ENCODE measurements around the gene CFAP77.
"Not testable (repeated sequence)": the region's sequence is repeated elsewhere in the genome, so short reads cannot be mapped to it uniquely, and the experiment has no call there.

The CFAP77 gene

DNA sequence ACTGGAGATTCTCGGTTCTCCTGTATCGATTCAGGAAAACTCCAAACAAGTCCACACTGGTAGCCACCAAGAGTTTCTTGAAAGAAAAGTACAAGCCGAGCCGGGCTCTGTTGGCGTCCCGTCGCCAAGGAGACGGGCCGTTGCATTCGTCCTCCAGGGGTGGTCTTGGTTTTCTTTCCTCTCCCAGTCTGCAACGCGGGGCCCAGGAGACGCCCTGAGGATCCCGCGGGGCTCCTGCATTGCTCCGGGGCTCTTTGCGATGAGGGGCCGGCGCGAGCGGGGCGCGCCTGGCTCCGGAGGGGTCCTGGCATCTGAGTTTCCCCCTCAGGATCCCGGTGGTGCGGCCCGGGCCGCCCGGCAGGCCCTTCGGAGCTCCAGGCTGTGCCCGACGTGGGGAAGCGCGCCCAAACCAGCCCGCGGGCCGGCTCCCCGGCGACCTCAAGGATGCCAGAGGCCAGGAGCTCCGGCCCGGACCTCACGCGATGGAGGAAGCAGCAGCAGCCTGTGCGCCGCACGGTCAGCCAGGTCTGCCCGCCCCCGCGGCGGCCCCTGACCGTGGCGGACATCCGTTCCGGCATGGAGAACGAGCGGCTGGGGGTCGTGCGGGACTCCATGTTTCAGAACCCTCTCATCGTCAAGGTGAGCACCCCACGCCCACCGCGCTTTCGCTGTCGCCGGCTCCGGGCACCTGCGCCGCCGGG, at the start of gene CFAP77:
TSS of gene CFAP77 (plus strand) at position 384 of the 701 bp plus-strand sequence. CDS start at position 445, 61 bp downstream.
- DNase-seq = peak; percentile 27 to 33

DNA sequence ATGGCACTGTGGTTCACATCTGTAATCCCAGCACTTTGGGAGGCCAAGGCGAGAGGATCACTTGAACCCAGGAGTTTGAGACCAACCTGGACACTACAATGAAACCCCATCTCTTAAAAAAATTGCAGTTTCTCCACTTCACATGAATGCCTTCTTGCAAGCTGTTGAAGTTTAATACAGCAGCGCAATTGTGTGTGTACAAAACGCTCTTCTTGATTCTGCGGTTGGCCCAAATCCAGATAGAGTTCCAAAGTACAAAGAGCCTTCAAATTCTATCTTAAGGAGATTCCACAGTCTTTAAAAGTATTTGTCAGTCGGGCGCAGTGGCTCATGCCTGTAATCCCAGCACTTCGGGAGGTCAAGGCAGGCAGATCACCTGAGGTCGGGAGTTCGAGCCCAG, 45.9 kb upstream of the CFAP77 start:
- DNase-seq = no peak

DNA sequence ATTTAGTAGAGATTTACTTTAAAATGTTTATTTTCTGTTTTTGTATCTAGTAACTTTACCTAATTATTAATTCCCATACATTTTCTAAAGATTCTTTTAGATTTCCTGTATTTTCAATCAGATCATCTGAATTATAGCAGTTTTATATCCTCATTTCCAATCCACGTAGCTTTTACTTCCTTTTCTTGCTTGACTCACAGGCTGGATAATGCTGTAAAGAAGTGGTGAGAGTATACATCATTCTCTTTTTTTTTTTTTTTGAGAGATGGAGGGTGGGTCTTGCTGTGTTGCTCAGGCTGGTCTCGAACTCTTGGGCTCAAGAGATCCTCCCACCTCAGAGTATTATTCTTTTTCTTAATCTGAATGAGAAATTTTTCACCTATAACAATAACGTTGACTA, 44.0 kb upstream of the CFAP77 start:
- DNase-seq = no peak

DNA sequence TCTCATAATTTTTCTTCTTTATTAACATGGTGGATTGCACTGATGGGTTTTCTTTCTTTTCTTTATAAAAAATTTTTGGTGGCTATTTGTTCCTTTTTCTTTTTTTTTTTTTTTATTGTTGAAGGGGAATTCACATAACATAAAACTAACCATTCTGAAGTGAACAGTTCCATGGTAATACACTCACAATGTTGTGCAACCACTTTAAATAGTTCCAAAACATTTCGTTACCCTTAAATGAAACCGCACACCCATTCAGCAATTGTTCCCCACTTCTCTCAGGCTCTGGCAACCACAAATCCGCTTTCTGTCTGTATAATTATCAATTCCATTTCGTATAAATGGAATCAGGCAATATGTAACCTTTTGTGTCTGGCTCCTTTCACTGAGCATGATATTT, 43.5 kb upstream of the CFAP77 start:
- DNase-seq = no peak

DNA sequence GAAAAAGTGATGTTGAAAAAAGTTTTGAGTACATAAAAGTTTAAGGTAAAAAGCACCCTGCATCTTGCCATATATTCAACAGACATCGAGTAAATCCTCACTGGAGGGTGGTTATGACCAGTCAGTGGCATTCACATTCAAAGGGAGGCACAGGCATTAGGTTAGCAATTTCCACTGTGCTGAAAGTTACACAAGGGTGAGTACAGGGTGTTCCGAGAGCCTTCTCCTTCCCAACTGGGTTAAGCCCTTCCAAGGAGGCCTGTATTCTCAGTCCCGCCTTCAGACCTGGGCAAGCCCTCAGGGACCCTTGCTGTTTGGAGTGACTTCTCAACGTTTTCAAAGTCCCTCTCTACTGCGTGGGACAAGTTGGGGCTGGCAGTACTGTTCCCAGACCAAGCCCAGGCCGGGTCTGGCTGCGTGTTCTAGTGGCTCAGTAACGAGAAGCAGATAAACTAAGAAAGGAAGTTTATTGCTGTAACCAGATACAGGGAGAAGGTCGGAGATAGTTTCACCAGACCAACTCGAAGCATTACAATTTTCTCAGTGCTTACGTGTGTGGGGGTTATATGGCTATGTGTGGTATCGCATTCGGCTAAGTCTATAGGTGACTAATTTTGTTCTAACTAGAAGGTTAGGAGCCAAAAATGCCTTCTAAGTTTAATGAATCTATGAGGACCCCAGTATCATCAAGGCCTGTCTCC, 42.2 kb upstream of the CFAP77 start:
- no peak for DNase-seq

DNA sequence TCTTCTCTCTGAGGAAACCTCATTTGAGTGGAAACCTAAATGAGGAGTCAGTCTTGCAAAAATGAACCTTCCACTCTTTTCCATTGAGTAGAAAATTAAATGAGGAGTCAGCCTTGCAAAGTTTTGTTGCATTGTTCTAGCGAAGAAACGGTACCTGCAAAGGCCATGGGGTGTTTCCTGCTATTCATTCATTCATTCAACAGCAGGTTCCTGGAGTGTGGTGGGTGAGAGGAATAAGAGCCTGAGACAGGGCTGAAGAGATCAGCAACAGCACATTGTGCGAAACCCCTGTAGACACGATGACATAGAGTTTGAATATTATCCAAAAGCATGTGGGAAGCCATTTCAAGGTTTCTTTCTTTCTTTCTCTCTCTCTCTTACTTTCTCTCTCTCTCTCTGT, 40.6 kb upstream of the CFAP77 start:
- DNase-seq = no peak

DNA sequence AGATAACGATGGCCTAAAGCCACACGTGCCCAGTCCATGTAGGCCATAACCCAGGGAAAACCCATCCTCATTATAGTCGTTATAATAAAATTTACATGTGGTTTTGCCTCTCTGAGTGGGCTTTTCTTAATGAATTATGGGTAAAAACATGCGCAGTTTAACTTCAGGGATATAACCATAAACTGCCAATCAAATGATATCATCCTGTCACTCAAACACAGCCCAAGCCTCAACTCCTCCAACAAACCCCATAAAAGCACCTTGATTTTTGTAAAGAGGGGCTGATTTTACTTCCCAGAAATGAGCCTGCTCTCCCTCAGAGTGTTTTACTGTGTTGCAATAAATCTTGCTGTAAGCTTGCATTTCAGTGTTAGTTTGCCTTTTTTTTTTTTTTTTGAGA, 39.4 kb upstream of the CFAP77 start:
- DNase-seq = no peak

DNA sequence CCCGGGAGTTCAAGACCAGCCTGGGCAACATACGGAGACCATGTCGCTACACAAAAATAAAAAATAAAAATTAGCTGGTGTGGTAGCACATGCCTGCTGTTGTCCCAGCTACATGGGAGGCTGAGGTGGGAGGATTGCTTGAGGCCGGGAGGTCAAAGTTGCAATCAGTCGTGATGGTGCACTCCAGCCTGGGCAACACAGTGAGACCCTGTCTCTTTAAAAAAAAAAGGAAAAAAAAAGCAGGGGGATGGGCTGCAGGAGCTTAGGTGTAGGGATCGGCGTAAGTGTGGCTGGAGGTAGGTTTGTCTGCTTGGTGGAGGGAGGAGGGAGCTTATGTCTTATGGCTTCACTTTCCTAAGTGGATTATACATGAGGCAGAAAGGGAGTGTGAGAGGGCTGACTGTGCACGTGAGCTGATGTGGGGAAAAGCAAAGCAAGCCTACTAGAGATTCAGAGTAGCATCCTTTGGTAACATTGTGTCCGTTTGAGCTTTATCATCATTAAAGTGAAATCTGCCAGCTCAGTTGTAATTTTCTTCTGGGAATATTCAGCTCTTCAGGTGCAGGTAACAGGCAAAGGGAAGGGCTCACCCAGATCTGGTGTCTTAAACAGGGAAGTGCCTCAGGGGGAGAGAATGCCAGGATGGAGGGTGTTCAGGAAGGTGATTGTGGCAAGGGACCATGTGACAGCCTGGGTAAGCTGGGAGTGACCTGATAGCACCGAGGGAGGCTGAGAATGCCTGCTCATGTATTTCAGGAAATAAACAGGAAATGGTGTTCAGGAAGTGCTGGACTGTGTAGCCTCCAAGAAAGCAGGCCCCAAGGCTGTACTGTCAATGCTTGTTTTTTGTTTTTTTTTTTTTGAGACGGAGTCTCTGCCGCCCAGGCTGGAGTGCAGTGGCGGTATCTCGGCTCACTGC, 37.6 kb upstream of the CFAP77 start:
- DNase-seq = no peak

DNA sequence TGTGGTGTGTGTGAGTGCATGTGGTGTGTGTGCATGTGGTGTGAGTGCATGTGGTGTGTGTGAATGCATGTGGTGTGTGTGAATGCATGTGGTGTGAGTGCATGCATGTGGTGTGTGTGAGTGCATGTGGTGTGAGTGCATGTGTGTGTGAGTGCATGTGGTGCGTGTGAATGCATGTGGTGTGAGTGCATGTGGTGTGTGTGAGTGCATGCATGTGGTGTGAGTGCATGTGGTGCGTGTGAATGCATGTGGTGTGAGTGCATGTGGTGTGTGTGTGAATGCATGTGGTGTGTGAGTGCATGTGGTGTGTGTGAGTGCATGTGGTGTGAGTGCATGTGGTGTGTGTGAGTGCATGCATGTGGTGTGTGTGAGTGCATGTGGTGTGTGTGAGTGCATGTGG, 32.2 kb upstream of the CFAP77 start:
- DNase-seq = not testable (repeated sequence)

DNA sequence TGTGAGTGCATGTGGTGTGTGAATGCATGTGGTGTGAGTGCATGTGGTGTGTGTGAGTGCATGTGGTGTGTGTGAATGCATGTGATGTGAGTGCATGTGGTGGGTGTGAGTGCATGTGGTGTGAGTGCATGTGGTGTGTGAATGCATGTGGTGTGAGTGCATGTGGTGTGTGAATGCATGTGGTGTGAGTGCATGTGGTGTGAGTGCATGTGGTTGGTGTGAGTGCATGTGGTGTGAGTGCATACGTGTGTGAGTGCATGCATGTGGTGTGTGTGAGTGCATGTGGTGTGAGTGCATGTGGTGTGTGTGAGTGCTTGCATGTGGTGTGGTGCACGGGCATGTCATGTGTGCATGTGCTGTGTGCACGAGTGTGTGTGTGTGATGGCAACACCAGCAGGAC, 31.6 kb upstream of the CFAP77 start:
- not testable (repeated sequence) for DNase-seq

DNA sequence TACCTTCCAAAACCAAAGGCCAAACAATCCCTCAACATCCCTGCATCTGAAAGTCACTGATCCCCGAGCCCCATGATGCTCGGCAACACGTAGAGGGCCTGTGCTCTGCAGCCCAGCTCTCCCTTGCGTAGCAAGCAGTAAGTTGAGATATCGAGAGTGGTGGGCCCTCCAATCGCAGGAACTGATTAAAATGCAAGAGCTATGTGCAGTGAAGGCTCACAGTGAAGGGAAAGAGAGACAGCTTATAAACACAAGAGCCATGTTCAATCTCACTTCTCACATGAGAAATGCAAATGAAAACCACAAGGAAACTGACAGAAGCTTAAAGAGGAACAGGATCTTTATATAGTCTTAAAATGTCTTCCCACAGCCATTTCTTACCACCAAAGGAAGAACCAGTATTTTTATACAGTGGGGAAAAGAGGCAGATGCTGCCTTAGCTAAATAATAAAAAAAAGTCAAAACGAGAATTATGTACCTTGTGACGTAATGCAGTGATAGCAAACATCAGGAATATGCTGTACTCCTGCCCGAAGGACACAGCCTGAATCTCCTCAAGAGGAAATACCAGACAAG, 28.0 kb upstream of the CFAP77 start:
- no peak for DNase-seq

DNA sequence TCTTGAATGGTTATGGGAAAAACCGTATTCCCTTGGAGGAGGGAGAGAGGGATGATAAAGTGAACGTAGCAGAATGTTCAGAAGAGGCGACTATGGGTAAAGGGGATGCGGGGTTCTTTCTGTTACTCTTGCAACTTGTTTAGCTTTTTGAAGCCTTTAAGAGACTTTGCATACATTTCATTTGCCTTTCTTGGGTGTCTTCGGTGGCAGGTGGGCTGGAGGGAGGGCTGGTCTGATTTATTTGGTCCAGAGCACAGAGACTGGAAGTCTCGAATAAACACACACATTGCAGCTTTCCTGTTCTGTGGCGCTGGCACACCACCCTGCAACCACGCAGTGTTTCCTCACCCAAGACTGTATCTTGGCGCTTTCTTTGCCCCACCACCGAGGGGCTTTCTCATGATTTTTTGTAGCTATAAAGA, 26.5 kb upstream of the CFAP77 start:
- no peak for DNase-seq

DNA sequence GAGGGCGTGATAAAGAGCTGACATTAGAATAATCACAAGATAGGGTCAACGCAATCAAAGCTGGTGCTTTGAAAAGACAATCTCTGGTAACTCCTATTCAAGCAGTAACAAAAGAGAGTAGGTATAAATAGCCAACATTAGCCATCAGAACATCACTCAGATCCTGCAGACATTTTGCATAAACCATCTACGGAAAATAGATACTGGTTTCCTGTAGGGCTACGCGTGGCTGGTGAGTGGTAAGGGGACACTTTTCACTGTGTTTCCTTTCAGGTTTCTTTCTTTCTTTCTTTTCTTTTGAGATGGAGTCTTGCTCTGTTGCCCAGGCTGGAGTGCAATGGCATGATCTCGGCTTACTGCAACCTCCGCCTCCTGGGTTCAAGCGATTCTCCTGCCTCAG, 25.6 kb upstream of the CFAP77 start:
- no peak for DNase-seq

DNA sequence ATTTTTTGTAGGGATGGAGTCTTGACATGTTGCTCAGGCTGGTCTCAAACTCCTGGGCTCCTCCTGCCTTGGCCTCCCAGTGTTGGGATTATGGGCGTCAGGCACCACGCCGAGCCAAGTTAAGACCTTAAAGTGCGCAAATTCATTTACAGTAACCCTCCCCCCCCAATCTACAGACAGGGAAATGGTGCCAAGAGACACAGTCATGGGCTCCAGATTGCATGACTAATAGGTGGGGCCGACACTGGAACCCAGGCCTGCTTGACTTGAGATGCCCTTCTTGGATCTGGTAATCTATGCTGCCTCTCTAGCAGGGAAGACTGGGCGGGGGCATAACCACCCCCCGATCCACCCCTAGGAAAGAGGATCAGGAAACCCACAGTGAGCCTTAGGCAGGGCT, 22.9 kb upstream of the CFAP77 start:
- no peak for DNase-seq

DNA sequence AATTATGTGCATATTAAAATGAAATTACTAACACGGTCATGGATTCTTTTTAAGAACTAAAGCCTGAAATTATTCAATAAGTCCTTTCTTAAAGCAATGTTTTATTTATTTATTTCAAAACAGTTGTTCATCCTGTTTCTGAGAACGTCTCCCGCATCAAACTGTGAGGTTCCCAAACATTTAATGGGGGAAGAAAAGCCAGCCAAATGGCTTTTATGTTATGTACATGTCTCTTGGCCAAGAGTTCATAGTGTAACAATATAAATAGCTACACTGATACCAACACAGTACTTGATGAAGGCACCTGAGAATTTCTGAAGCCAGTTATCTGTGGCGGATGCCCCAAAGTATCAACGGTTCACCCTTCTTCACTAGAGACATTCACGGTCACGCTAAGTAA, 19.0 kb upstream of the CFAP77 start:
- no peak for DNase-seq

DNA sequence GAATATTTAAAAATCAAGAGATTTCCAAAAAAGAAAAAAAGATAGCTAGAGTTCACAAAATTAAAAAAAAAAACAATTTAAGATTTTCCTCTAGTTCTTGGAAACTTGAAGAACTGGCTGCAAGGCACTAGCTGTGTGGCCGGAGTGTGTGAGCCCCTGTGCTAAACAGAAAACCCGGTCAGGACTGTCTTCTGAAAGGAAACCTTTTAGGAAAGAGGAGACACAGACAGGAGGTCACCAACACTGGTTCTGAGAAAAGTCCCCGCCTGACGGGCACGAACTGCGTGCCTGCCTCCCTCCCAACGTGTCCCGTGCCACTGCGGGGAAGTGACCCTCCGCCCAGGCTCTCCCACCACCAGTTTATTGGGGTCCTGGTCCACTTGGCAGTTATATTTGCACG, 18.6 kb upstream of the CFAP77 start:
- no peak for DNase-seq

DNA sequence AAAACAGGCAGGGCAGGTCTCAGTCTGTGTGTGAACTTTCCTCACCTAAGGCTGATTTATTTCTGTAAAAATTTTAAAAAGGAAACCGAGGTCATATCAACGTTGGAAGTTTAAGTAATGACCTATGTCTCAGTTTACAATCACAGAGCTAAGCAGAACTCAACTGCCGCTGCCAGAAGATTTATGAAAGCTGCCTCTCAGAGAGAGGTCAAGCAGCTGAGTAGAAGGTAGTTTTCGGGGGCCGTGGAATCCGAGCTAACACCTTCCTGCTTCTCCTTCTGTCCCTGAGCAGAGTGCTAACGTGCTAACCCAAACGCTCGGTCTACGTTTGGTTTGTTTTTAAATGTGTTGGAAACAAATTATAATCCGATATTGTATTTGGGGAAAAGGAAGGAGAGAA, 14.5 kb upstream of the CFAP77 start:
- no peak for DNase-seq

DNA sequence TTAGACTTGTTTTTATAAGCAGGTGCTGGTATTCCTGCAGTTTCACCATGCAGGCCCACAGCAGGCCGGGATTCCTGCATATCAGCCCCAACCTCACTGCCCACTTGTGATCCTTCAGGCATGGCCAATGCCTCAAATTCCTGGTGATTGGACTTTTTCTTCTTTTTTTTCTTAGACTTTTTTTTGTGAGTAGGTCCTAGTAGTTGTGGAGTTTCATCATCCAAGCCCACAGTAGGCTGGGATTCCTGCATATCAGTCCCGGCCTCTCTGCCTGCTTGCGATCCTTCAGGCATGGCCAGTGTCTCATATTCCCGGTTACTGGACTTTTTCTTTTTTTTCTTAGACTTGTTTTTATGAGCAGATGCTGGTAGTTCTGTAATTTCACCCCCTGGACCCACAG, 8.2 kb upstream of the CFAP77 start:
- no peak for DNase-seq

DNA sequence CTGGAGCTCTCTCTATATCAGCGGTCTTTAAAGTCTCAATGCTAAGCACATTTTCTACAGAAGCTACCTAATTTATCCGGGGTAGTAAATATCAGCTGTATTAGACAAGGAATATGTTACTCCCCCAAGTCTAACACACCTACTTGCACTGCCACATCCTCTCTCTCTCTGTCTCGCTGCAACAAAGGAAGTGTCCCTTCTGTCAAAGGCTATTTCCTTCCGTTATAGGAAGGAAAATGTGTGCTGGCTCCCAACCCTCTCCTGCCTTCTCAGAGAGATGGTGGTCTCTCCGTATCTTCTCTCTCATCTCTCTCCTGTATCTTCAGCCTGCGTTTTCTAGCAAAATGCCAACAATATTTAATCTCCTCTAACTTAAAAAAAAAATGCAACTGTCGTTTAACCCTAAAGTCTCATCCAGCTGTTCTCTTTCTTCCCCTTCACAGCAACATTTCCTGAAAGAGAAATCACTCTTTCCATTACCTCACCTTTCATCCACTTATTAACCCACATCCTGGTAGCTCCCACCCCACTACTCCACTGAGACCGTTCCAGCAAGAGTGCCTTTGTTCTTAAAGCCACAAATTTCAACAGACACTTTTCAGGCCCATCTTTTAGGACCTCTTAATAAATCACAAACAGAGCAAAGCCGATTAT, 5.7 kb upstream of the CFAP77 start:
- DNase-seq = peak; percentile 33 to 42

DNA sequence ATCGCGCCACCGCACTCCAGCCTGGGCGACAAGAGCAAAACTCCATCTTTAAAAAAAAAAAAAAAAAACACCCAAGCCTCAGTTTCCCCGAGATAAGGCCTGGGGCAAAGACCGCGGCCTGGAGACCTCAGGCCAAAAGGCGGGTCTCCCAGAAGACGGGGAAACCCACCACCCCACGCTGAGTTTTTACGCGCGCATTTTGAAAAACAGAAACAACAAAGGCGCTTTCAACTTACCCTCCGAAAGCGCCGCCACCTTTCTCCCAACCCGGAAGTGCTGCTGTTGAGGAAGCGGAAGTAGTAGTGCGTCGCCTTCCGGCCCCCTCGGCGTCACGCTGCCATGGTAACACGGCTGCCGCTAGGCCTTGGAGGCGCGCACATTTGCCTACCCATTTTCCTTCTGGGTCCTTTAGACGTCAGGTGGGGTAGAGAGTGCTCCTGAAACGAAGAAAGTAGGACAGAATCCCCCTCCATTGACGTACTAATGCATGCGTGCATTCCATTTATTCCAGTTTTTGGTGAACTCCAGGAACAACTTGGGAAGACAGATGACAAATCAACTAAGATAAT, 3.4 kb upstream of the CFAP77 start, which contains the start of gene TTF1:
TSS of gene TTF1 (minus strand) at position 287 of the 569 bp plus-strand sequence. CDS start 4,019 bp downstream, outside the sequence.
- peak; percentile 92 for DNase-seq

DNA sequence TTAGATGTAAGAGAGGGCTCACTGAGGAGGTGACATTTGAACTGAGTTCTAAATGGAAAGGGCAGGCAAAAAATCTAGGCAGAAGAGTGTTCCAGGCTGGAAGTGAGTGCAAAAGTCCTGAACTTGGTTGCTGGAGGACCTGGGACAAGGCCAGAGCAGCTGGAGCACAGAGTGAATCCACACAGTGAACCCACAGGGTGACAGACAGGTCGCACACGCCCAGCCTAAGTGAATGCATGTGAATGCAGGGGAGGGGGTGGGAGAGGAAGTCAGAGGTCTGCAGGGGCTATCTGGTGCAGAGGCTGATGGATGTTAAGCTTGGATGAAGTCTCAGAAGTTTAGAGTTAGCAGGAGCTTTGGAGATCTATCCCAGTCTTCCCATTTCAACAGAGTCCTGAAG, 2.8 kb upstream of the CFAP77 start:
- DNase-seq = no peak

DNA sequence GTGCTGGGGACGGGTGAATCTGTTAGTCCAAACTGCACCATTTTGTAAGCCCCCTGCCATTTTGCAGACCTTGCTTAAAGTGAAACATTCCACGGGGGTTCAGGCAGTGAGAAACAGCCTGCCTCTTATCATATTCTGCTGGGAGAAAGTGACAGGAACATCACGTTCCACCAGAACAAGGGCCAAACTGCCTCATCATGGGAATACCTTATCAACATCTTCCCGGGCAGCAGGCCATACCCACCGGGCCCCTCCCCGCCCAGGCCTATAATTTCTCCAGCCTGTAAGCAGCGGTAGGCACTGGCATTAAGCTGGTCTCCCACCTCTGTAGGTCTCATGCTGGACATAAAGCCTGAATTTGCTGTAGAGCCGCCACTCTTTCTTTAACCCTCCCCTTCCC, 1.5 kb upstream of the CFAP77 start:
- DNase-seq = no peak
